CD4-positive, CD25-positive, alpha-beta regulatory T cell (primary cell): ENCODE results near the gene MED16. TPM values are rescaled to one million over a fixed set of nuclear protein-coding genes. Genes with fewer than 3 reads are reported as not detected.

ENCODE experiments used
- ATAC-seq, 2 donors: fragments of 150-1000 bp; cut with Tn5 transposase; one replicate each; pipeline ENCODE4 v1.10.0; 2021; ENCODE audit warnings: low read depth in 2 of 2, moderate number of reproducible peaks in 2 of 2, moderate library complexity in 1 of 2
- DNase-seq, 3 donors: peaks; one replicate each; pipeline versions ENCODE4 v3.0.0 to v3.0.0-alpha.2; 2012 to 2022; ENCODE audit warnings: mixed read lengths in 1 of 3
- H3K27ac ChIP-seq: one replicate; pipeline ENCODE4 v1.7.0; 2013; ENCODE audit warnings: mild to moderate bottlenecking, low read length; ENCODE audit not compliant: insufficient read depth, poor library complexity, severe bottlenecking
- H3K27me3 ChIP-seq: one replicate; pipeline ENCODE4 v1.7.0; 2013; ENCODE audit warnings: low read length; ENCODE audit not compliant: control insufficient read depth, insufficient read depth
- H3K36me3 ChIP-seq: one replicate; pipeline ENCODE4 v1.7.0; 2013; ENCODE audit warnings: mild to moderate bottlenecking, low read length, moderate library complexity; ENCODE audit not compliant: control insufficient read depth, insufficient read depth
- H3K4me1 ChIP-seq: 2 replicates; pipeline ENCODE4 v1.7.0; 2013; ENCODE audit warnings: mild to moderate bottlenecking, low read length; ENCODE audit not compliant: insufficient read depth, control insufficient read depth, poor library complexity, severe bottlenecking
- H3K4me3 ChIP-seq: one replicate; pipeline ENCODE4 v1.7.0; 2013; ENCODE audit warnings: low read depth, mild to moderate bottlenecking, low read length, moderate library complexity
- H3K9me3 ChIP-seq, 2 experiments: 1 replicate in 1 of 2; 2 replicates in 1 of 2; pipeline ENCODE4 v1.7.0; 2013; ENCODE audit warnings: low read length in 2 of 2, mild to moderate bottlenecking in 1 of 2, moderate library complexity in 1 of 2; ENCODE audit not compliant: control insufficient read depth in 2 of 2
- H3K27ac Mint-ChIP-seq, 3 donors: one replicate each; pipeline ENCODE4 v1.8.0; 2020 to 2022; ENCODE audit warnings: mild to moderate bottlenecking in 3 of 3, mixed read lengths in 3 of 3, moderate library complexity in 2 of 3
- H3K27me3 Mint-ChIP-seq: one replicate; pipeline ENCODE4 v1.8.0; 2022; ENCODE audit warnings: mild to moderate bottlenecking, mixed read lengths
- H3K36me3 Mint-ChIP-seq: one replicate; pipeline ENCODE4 v1.8.0; 2020; ENCODE audit warnings: mixed read lengths
- H3K4me1 Mint-ChIP-seq, 4 donors: one replicate each; pipeline ENCODE4 v1.8.0; 2020 to 2022; ENCODE audit warnings: mixed read lengths in 4 of 4, mild to moderate bottlenecking in 1 of 4
- H3K4me3 Mint-ChIP-seq, 4 donors: one replicate each; pipeline ENCODE4 v1.8.0; 2020 to 2022; ENCODE audit warnings: mild to moderate bottlenecking in 4 of 4, mixed read lengths in 4 of 4, moderate library complexity in 3 of 4
- H3K9me3 Mint-ChIP-seq, 7 donors: one replicate each; pipeline ENCODE4 v1.8.0; 2020 to 2022; ENCODE audit warnings: mixed read lengths in 7 of 7, mild to moderate bottlenecking in 3 of 7, moderate library complexity in 2 of 7
- polyA plus RNA-seq, 4 donors: library from polyadenylated mRNA; unstranded; fragments of 300-500 nt; fragmentation: Illumina TruSeq; gene quantifications; one replicate each; pipeline ENCODE4 v1.2.3, GENCODE V29; 2021
- total RNA-seq: library from RNA; stranded (reverse); gene quantifications from one replicate; pipeline ENCODE4 v1.2.3, GENCODE V29; 2022

MED16 gene
- total and polyA plus RNA-seq, 5 donors from 2014 or later: 61.9 to 91.7 (median 79.5) TPM

- peak overlapping the region in 2 of 3 donors; percentile 26 to 38 for H3K27ac Mint-ChIP-seq
- Histone ChIP-seq H3K4me3 (no peak overlapping the region), H3K27me3 (no peaks in the 10 kb centered on the region), H3K4me1 (peaks cover 22% of the 10 kb centered on the region), H3K9me3 (no peaks in the 10 kb centered on the region), H3K36me3 (peaks cover 10% of the 10 kb centered on the region), H3K27ac (no peak overlapping the region)
- peak overlapping the region in 1 of 4 donors; percentile 54 for H3K4me3 Mint-ChIP-seq
- peaks cover 0 to 3% (median 0%) of the 10 kb centered on the region in 7 donors for H3K9me3 Mint-ChIP-seq
- peaks cover 15% of the 10 kb centered on the region for H3K27me3 Mint-ChIP-seq
- ATAC-seq (no peak), DNase-seq (no peak)
- peaks cover 2 to 37% (median 14%) of the 10 kb centered on the region in 4 donors for H3K4me1 Mint-ChIP-seq
- H3K36me3 Mint-ChIP-seq: peaks cover 11% of the 10 kb centered on the region
Observed at GRCh38 chr19:867855-868457, 25.0 kb downstream of the MED16 start.

- Histone ChIP-seq H3K4me3 (no peak overlapping the region), H3K36me3 (peaks cover 10% of the 10 kb centered on the region), H3K27ac (no peak overlapping the region), H3K9me3 (no peaks in the 10 kb centered on the region), H3K4me1 (peaks cover 25% of the 10 kb centered on the region), H3K27me3 (no peaks in the 10 kb centered on the region)
- ATAC-seq (no peak), DNase-seq (no peak)
- peaks cover 10% of the 10 kb centered on the region for H3K27me3 Mint-ChIP-seq
- H3K9me3 Mint-ChIP-seq: peaks cover 0 to 1% (median 0%) of the 10 kb centered on the region in 7 donors
- H3K4me1 Mint-ChIP-seq: peaks cover 4 to 38% (median 12%) of the 10 kb centered on the region in 4 donors
- H3K36me3 Mint-ChIP-seq: peaks cover 11% of the 10 kb centered on the region
- H3K4me3 Mint-ChIP-seq: peak overlapping the region in 1 of 4 donors; percentile 54
- H3K27ac Mint-ChIP-seq: peak overlapping the region in 2 of 3 donors; percentile 26 to 38
Observed at GRCh38 chr19:867301-867793, 25.6 kb downstream of the MED16 start.

- H3K4me3 Mint-ChIP-seq: no peak overlapping the region
- no peak overlapping the region for H3K27ac ChIP-seq
- DNase-seq: no peak
- H3K36me3 Mint-ChIP-seq: peaks cover 11% of the 10 kb centered on the region
- no peak overlapping the region for H3K4me3 ChIP-seq
- H3K36me3 ChIP-seq: peaks cover 10% of the 10 kb centered on the region
- no peak for ATAC-seq
- H3K27me3 ChIP-seq: no peaks in the 10 kb centered on the region
- H3K9me3 Mint-ChIP-seq: peaks cover 0 to 1% (median 0%) of the 10 kb centered on the region in 7 donors
- H3K4me1 Mint-ChIP-seq: peaks cover 4 to 33% (median 12%) of the 10 kb centered on the region in 4 donors
- H3K27me3 Mint-ChIP-seq: peaks cover 11% of the 10 kb centered on the region
- H3K4me1 ChIP-seq: peaks cover 20% of the 10 kb centered on the region
- H3K9me3 ChIP-seq: no peaks in the 10 kb centered on the region
- H3K27ac Mint-ChIP-seq: no peak overlapping the region
Observed at GRCh38 chr19:866769-867300, 26.2 kb downstream of the MED16 start.

GRCh38 chr19:863315-863620 lies 29.7 kb downstream of the MED16 start:
- Mint-ChIP-seq H3K9me3 (peaks cover 0 to 1% (median 0%) of the 10 kb centered on the region in 7 donors), H3K4me3 (peak overlapping the region; percentile 78 to 93 (median 82)), H3K27me3 (peaks cover 25% of the 10 kb centered on the region), H3K27ac (peak overlapping the region in 2 of 3 donors; percentile 72 to 89), H3K36me3 (peaks cover 5% of the 10 kb centered on the region), H3K4me1 (peaks cover 3 to 28% (median 9%) of the 10 kb centered on the region in 4 donors)
- peaks cover 4% of the 10 kb centered on the region for H3K27me3 ChIP-seq
- ATAC-seq: no peak
- H3K4me3 ChIP-seq: no peak overlapping the region
- peaks cover 30% of the 10 kb centered on the region for H3K4me1 ChIP-seq
- no peaks in the 10 kb centered on the region for H3K36me3 ChIP-seq
- no peak overlapping the region for H3K27ac ChIP-seq
- no peak for DNase-seq
- no peaks in the 10 kb centered on the region for H3K9me3 ChIP-seq

GRCh38 chr19:862581-863314 lies 30.2 kb downstream of the MED16 start:
- Mint-ChIP-seq H3K4me1 (peaks cover 3 to 28% (median 12%) of the 10 kb centered on the region in 4 donors), H3K36me3 (peaks cover 5% of the 10 kb centered on the region), H3K27ac (peak overlapping the region in 2 of 3 donors; percentile 79 to 89), H3K9me3 (peaks cover 0 to 1% (median 0%) of the 10 kb centered on the region in 7 donors), H3K27me3 (peaks cover 30% of the 10 kb centered on the region), H3K4me3 (peak overlapping the region; percentile 43 to 85 (median 82))
- DNase-seq (peak; percentile 67 to 82 (median 80)), ATAC-seq (peak; percentile 52 to 59)
- peaks cover 4% of the 10 kb centered on the region for H3K27me3 ChIP-seq
- H3K27ac ChIP-seq: no peak overlapping the region
- peaks cover 30% of the 10 kb centered on the region for H3K4me1 ChIP-seq
- no peak overlapping the region for H3K4me3 ChIP-seq
- H3K9me3 ChIP-seq: no peaks in the 10 kb centered on the region
- H3K36me3 ChIP-seq: no peaks in the 10 kb centered on the region

- DNase-seq: peak; percentile 53 to 62 (median 57)
- H3K27ac Mint-ChIP-seq: peak overlapping the region in 1 of 3 donors; percentile 89
- H3K9me3 ChIP-seq: no peaks in the 10 kb centered on the region
- peak overlapping the region; percentile 43 to 85 (median 82) for H3K4me3 Mint-ChIP-seq
- no peaks in the 10 kb centered on the region for H3K36me3 Mint-ChIP-seq
- H3K9me3 Mint-ChIP-seq: peaks cover 0 to 1% (median 0%) of the 10 kb centered on the region in 7 donors
- no peak overlapping the region for H3K4me3 ChIP-seq
- H3K4me1 ChIP-seq: peaks cover 30% of the 10 kb centered on the region
- H3K27me3 ChIP-seq: peaks cover 4% of the 10 kb centered on the region
- no peak overlapping the region for H3K27ac ChIP-seq
- ATAC-seq: peak; percentile 25 to 26
- no peaks in the 10 kb centered on the region for H3K36me3 ChIP-seq
- peaks cover 34% of the 10 kb centered on the region for H3K27me3 Mint-ChIP-seq
- H3K4me1 Mint-ChIP-seq: peaks cover 3 to 25% (median 13%) of the 10 kb centered on the region in 4 donors
Observed at GRCh38 chr19:861756-862580, 31.0 kb downstream of the MED16 start.

GRCh38 chr19:861141-861755 lies 31.7 kb downstream of the MED16 start:
- Histone ChIP-seq H3K9me3 (no peaks in the 10 kb centered on the region), H3K36me3 (no peaks in the 10 kb centered on the region), H3K27me3 (peaks cover 4% of the 10 kb centered on the region), H3K4me3 (no peak overlapping the region), H3K27ac (no peak overlapping the region), H3K4me1 (peaks cover 30% of the 10 kb centered on the region)
- no peak for ATAC-seq
- Mint-ChIP-seq H3K4me3 (no peak overlapping the region), H3K9me3 (peaks cover 0 to 2% (median 0%) of the 10 kb centered on the region in 7 donors), H3K27me3 (peaks cover 35% of the 10 kb centered on the region), H3K36me3 (no peaks in the 10 kb centered on the region), H3K4me1 (peaks cover 3 to 26% (median 13%) of the 10 kb centered on the region in 4 donors), H3K27ac (no peak overlapping the region)
- no peak for DNase-seq
